A549 treated with RU486 at 1 μM for 4 hours (cell line): Measurements from ENCODE around the gene ZBTB38. TPM values are rescaled to one million over a fixed set of nuclear protein-coding genes. Genes with fewer than 3 reads are reported as not detected.

Source experiments
- total RNA-seq: library from RNA; stranded (reverse); fragments of 200-300 nt; extraction: Qiagen RNA extraction; gene quantifications from 5 replicates; pipeline ENCODE4 v1.2.3, GENCODE V29; 2022; ENCODE audit warnings: low read depth

Gene ZBTB38, protein sequence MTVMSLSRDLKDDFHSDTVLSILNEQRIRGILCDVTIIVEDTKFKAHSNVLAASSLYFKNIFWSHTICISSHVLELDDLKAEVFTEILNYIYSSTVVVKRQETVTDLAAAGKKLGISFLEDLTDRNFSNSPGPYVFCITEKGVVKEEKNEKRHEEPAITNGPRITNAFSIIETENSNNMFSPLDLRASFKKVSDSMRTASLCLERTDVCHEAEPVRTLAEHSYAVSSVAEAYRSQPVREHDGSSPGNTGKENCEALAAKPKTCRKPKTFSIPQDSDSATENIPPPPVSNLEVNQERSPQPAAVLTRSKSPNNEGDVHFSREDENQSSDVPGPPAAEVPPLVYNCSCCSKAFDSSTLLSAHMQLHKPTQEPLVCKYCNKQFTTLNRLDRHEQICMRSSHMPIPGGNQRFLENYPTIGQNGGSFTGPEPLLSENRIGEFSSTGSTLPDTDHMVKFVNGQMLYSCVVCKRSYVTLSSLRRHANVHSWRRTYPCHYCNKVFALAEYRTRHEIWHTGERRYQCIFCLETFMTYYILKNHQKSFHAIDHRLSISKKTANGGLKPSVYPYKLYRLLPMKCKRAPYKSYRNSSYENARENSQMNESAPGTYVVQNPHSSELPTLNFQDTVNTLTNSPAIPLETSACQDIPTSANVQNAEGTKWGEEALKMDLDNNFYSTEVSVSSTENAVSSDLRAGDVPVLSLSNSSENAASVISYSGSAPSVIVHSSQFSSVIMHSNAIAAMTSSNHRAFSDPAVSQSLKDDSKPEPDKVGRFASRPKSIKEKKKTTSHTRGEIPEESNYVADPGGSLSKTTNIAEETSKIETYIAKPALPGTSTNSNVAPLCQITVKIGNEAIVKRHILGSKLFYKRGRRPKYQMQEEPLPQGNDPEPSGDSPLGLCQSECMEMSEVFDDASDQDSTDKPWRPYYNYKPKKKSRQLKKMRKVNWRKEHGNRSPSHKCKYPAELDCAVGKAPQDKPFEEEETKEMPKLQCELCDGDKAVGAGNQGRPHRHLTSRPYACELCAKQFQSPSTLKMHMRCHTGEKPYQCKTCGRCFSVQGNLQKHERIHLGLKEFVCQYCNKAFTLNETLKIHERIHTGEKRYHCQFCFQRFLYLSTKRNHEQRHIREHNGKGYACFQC (N-terminal part only)
- total RNA-seq: 53.4 to 84.5 TPM (median 75.1 TPM) in 5 replicates

DNA sequence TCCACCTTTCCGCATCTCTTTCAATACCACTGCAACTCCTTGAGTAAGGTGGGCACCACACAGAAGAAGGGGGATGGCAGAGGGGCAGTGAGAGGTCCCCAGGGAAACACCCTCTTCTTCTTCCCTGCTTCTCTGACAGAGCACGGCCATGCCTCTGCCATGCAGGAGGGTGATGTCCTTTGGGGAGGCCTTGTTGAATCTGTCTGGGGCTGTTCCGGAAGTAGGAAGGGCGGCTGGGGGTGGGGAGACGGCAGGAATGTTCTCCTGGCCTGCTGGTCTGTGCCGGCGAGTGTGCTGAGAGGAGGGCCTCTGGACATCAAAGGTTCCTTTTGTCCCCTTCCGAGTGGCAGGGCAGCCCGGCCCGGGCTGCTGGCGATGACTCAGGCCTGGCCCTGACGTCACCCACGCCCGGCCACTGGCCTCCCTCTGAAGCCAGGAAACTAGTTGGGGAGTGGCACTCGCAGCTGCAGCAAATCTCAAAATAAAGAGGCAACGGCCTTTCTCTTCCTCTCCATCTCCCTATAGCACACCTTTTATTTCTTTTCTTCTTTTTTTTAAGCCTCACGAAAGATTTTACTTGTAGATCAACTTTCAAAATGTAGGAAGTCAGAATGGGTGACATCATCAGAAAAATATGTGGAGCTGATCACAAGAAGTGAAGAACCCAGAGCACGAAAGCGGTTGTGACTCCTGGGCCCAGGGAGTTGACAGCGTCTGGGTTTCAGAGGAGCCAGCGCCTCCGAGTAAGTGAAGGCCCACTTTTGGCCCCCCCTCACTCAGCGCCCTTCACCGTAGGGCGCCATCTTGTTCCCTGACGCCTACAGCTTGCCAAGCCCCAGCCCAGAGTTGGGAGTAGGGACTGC is at the start of gene ZBTB38:
Gene ZBTB38 (plus strand): TSS at position 443 of the 863 bp plus-strand sequence. CDS start 73,885 bp downstream, outside the sequence.

Other genes with a start within 250 kb of the ZBTB38 start
- 8.0 to 11.7 TPM (median 11.3 TPM) in 5 replicates for gene PXYLP1, start 136.7 kb upstream of the ZBTB38 start, total RNA-seq
- gene RASA2, start 118.5 kb downstream of the ZBTB38 start, total RNA-seq: 4.5 to 10.6 TPM (median 8.8 TPM) in 5 replicates